K562 (cell line): ENCODE data around the gene ERC2.

Experiments
- CEBPB ChIP-seq: fragments of 450-650 bp; IDR thresholded peaks from 2 replicates; pipeline ENCODE4 v1.6.1; 2016; ENCODE audit warnings: missing genetic modification characterization, missing compliant biosample characterization
- CTCF ChIP-seq, 3 experiments: IDR thresholded peaks in 2 of 3; conservative IDR thresholded peaks in 1 of 3; 2 replicates each; pipeline ENCODE4 v1.5.1; 2011 to 2012; ENCODE audit warnings: low read length in 3 of 3, mild to moderate bottlenecking in 3 of 3, control low read depth in 2 of 3, improper control_type of control experiment in 1 of 3, inconsistent platforms in 1 of 3, low read depth in 1 of 3, mixed read lengths in 1 of 3, moderate library complexity in 1 of 3; ENCODE audit not compliant: insufficient read depth in 2 of 3
- FOXJ3 ChIP-seq: sonication (generic); formaldehyde crosslinking; IDR thresholded peaks from 2 replicates; pipeline ENCODE4 v1.4.0; 2020; ENCODE audit warnings: mild to moderate bottlenecking, missing genetic modification reagents
- MCM5 ChIP-seq: fragments of 450-650 bp; IDR thresholded peaks from 2 replicates; pipeline ENCODE4 v1.6.1; 2016; ENCODE audit warnings: low read depth
- REST ChIP-seq, 2 experiments: fragments of 450-650 bp; formaldehyde crosslinking in 1 of 2; IDR thresholded peaks; 2 replicates each; pipeline versions ENCODE4 v1.4.0 to v1.6.1; 2014 to 2020; ENCODE audit warnings: mild to moderate bottlenecking in 2 of 2, borderline replicate concordance in 1 of 2, low read depth in 1 of 2
- TF ChIP-seq, protein P1 (sequence below): sonication (generic); formaldehyde crosslinking; IDR thresholded peaks from 2 replicates; pipeline ENCODE4 v1.8.1; 2023; ENCODE audit warnings: mild to moderate bottlenecking, missing genetic modification reagents

- TF ChIP-seq CTCF (IDR thresholded peaks at IDR 0.05 in 2 of 3, conservative IDR thresholded peaks at IDR 0.05 in 1 of 3; ENCODE audit: insufficient read depth in 2 of 3, low read depth in 1 of 3, low read length in 3 of 3): no peak
- no peak for TF ChIP-seq CEBPB (tag)
- TF ChIP-seq, protein P1, sequence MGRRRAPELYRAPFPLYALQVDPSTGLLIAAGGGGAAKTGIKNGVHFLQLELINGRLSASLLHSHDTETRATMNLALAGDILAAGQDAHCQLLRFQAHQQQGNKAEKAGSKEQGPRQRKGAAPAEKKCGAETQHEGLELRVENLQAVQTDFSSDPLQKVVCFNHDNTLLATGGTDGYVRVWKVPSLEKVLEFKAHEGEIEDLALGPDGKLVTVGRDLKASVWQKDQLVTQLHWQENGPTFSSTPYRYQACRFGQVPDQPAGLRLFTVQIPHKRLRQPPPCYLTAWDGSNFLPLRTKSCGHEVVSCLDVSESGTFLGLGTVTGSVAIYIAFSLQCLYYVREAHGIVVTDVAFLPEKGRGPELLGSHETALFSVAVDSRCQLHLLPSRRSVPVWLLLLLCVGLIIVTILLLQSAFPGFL (CRISPR knock-in tag): no peak
- no peak for TF ChIP-seq MCM5
- no peak for TF ChIP-seq FOXJ3 (CRISPR knock-in tag)
- no peak for TF ChIP-seq REST (IDR thresholded peaks at IDR 0.05; ENCODE audit: borderline replicate concordance)
- no peak for TF ChIP-seq REST (CRISPR knock-in tag; IDR thresholded peaks at IDR 0.05; ENCODE audit: low read depth)
Measured at GRCh38 chr3:55565521-55565920, 902.7 kb downstream of the ERC2 start.
